A549 (cell line): ENCODE results near the gene CSAD.

Experiments
- CTCF ChIP-seq: fragments of >200 bp; sonication (Bioruptor Twin); formaldehyde crosslinking; IDR thresholded peaks from 3 replicates; pipeline ENCODE4 v1.5.1; 2016
- MAX ChIP-seq: IDR thresholded peaks from 2 replicates; pipeline ENCODE4 v1.6.1; 2012

- TF ChIP-seq CTCF, result no peak
- TF ChIP-seq MAX, result no peak
Observed at GRCh38 chr12:53145383-53146260, 35.1 kb downstream of the CSAD start.
